Measurements from ENCODE around the gene RYR3.

The RYR3 gene

DNA sequence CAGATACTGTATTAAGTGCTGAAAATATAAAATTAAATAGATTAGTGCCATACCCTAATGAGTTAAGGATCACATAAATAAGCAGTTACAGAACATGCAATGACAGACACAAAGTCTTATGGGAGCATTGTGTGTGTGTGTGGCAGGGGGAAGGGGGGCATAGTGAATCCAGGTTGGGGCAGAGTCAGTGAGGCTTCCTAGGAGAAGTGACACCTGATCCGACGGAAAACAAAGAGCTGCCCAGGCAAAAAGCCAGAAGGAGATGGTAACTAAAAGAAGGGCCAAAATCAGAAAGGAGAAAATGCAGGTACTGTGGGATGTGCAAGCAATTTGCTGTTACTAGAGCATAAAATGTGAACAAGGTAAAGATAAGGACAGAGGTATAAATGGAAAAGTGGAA, 577.4 kb downstream of the RYR3 start:
- Histone ChIP-seq H3K4me2 (ENCODE audit: low read length) (no peak overlapping the region), H3K27ac (ENCODE audit: low read depth, low read length) (no peak overlapping the region), H3K9me2 (replicated peaks; ENCODE audit: control insufficient read depth, low read length) (no peaks in the 10 kb centered on the region), H3K79me2 (ENCODE audit: control insufficient read depth, low read length) (no peaks in the 10 kb centered on the region), H3K4me1 (ENCODE audit: control insufficient read depth, low read length) (no peaks in the 10 kb centered on the region), H3K9me3 (ENCODE audit: control insufficient read depth, insufficient read depth, low read length) (no peaks in the 10 kb centered on the region; the same call in 1 of the 2 replicates), H3K27me3 (ENCODE audit: control insufficient read depth, low read length) (no peaks in the 10 kb centered on the region), H4K20me1 (ENCODE audit: control insufficient read depth, insufficient read depth, low read depth, low read length) (no peaks in the 10 kb centered on the region), H3F3A (ENCODE audit: control insufficient read depth, insufficient read depth) (no peaks in the 10 kb centered on the region), H3K4me3 (ENCODE audit: low read length) (no peak overlapping the region), H3K36me3 (ENCODE audit: control insufficient read depth, low read length) (no peaks in the 10 kb centered on the region)
- TF ChIP-seq EZH2phosphoT487 (IDR thresholded peaks at IDR 0.05; ENCODE audit: borderline replicate concordance, low read length): no peak

DNA sequence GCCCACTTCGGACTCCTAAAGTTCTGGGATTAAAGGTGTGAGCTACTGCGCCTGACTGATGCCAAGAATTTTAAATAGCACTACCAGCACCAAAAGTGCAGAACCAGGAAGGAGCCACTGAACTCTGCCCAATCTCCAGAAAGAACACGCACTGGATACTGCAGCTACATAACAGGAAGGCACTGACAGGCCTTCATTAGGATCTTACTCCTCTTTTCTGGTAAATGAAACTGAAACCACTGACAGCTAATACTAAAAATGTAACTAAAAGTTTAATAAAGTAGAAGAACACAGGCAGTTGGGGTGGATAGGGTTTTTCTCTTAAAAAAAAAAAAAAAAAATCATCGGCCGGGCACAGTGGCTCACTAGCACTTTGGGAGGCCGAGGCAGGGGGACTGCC, 583.4 kb downstream of the RYR3 start:
- no peaks in the 10 kb centered on the region for H3K79me2 ChIP-seq (ENCODE audit: control insufficient read depth, low read length)
- no peak overlapping the region for H3K4me3 ChIP-seq (ENCODE audit: low read length)
- H3K27ac ChIP-seq (ENCODE audit: low read depth, low read length): no peak overlapping the region
- H4K20me1 ChIP-seq (ENCODE audit: control insufficient read depth, insufficient read depth, low read depth, low read length): no peaks in the 10 kb centered on the region
- H3K36me3 ChIP-seq (ENCODE audit: control insufficient read depth, low read length): no peaks in the 10 kb centered on the region
- TF ChIP-seq EZH2phosphoT487 (IDR thresholded peaks at IDR 0.05; ENCODE audit: borderline replicate concordance, low read length): no peak
- TF ChIP-seq, protein P1, sequence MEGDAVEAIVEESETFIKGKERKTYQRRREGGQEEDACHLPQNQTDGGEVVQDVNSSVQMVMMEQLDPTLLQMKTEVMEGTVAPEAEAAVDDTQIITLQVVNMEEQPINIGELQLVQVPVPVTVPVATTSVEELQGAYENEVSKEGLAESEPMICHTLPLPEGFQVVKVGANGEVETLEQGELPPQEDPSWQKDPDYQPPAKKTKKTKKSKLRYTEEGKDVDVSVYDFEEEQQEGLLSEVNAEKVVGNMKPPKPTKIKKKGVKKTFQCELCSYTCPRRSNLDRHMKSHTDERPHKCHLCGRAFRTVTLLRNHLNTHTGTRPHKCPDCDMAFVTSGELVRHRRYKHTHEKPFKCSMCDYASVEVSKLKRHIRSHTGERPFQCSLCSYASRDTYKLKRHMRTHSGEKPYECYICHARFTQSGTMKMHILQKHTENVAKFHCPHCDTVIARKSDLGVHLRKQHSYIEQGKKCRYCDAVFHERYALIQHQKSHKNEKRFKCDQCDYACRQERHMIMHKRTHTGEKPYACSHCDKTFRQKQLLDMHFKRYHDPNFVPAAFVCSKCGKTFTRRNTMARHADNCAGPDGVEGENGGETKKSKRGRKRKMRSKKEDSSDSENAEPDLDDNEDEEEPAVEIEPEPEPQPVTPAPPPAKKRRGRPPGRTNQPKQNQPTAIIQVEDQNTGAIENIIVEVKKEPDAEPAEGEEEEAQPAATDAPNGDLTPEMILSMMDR (IDR thresholded peaks at IDR 0.05; ENCODE audit: low read depth, low read length, poor library complexity, severe bottlenecking): no peak
- H3K9me3 ChIP-seq (ENCODE audit: control insufficient read depth, insufficient read depth, low read length): no peaks in the 10 kb centered on the region
- H3F3A ChIP-seq (ENCODE audit: control insufficient read depth, insufficient read depth): no peaks in the 10 kb centered on the region
- no peaks in the 10 kb centered on the region for H3K27me3 ChIP-seq (ENCODE audit: control insufficient read depth, low read length)
- H3K4me2 ChIP-seq (ENCODE audit: low read length): no peak overlapping the region
- no peaks in the 10 kb centered on the region for H3K9me2 ChIP-seq (replicated peaks; ENCODE audit: control insufficient read depth, low read length)
- H3K4me1 ChIP-seq (ENCODE audit: control insufficient read depth, low read length): no peaks in the 10 kb centered on the region; the same call in 1 of the 2 replicates

GRCh38 chr15:33902043-33902442, 591.3 kb downstream of the RYR3 start:
- Histone ChIP-seq H3K36me3 (ENCODE audit: control insufficient read depth, low read length) (no peaks in the 10 kb centered on the region), H3K4me1 (ENCODE audit: control insufficient read depth, low read length) (no peaks in the 10 kb centered on the region; the same call in 1 of the 2 replicates), H3K79me2 (ENCODE audit: control insufficient read depth, low read length) (no peaks in the 10 kb centered on the region), H3K4me3 (ENCODE audit: low read length) (no peak overlapping the region), H3K4me2 (ENCODE audit: low read length) (no peak overlapping the region), H3K9me3 (ENCODE audit: control insufficient read depth, insufficient read depth, low read length) (no peaks in the 10 kb centered on the region), H3F3A (ENCODE audit: control insufficient read depth, insufficient read depth) (no peaks in the 10 kb centered on the region), H4K20me1 (ENCODE audit: control insufficient read depth, insufficient read depth, low read depth, low read length) (no peaks in the 10 kb centered on the region), H3K9me2 (replicated peaks; ENCODE audit: control insufficient read depth, low read length) (no peaks in the 10 kb centered on the region), H3K27ac (ENCODE audit: low read depth, low read length) (no peak overlapping the region), H3K27me3 (ENCODE audit: control insufficient read depth, low read length) (no peaks in the 10 kb centered on the region)
- TF ChIP-seq EZH2phosphoT487 (IDR thresholded peaks at IDR 0.05; ENCODE audit: borderline replicate concordance, low read length): no peak
- TF ChIP-seq, protein P1 (IDR thresholded peaks at IDR 0.05; ENCODE audit: low read depth, low read length, poor library complexity, severe bottlenecking): no peak

DNA sequence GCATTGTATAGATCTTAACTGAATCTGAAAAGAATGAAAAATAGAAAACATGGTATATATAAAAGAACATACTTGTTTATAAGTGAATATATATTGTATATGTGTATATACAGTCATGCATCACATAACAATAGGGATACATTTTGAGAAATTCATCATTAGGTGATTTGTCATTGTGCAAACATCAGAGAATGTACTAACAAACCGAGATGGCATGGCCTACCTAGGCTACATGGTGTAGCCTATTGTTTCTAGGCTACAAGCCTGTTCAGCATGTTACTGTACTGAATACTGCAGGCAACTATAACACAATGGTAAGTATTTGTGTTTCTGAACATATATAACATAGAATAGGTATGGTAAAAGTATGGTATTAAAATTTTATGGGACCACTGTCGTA, 592.9 kb downstream of the RYR3 start:
- Histone ChIP-seq H3F3A (ENCODE audit: control insufficient read depth, insufficient read depth) (no peaks in the 10 kb centered on the region), H3K27me3 (ENCODE audit: control insufficient read depth, low read length) (no peaks in the 10 kb centered on the region), H3K36me3 (ENCODE audit: control insufficient read depth, low read length) (no peaks in the 10 kb centered on the region), H3K4me3 (ENCODE audit: low read length) (no peak overlapping the region), H4K20me1 (ENCODE audit: control insufficient read depth, insufficient read depth, low read depth, low read length) (no peaks in the 10 kb centered on the region), H3K4me2 (ENCODE audit: low read length) (no peak overlapping the region), H3K9me2 (replicated peaks; ENCODE audit: control insufficient read depth, low read length) (no peaks in the 10 kb centered on the region), H3K9me3 (ENCODE audit: control insufficient read depth, insufficient read depth, low read length) (no peaks in the 10 kb centered on the region), H3K4me1 (ENCODE audit: control insufficient read depth, low read length) (no peaks in the 10 kb centered on the region), H3K27ac (ENCODE audit: low read depth, low read length) (no peak overlapping the region), H3K79me2 (ENCODE audit: control insufficient read depth, low read length) (no peaks in the 10 kb centered on the region)
- TF ChIP-seq, protein P1 (IDR thresholded peaks at IDR 0.05; ENCODE audit: low read depth, low read length, poor library complexity, severe bottlenecking): no peak
- TF ChIP-seq EZH2phosphoT487 (IDR thresholded peaks at IDR 0.05; ENCODE audit: borderline replicate concordance, low read length): no peak

Measured in DOHH2 (cell line).